NCI-H748 (cell line): Measurements from ENCODE around the gene RGS17.
"Not testable (repeated sequence)": the region's sequence is repeated elsewhere in the genome, so short reads cannot be mapped to it uniquely, and the experiment has no call there.

Experiments used
- DNase-seq: peaks from one replicate; lab custom pipeline; 2025; ENCODE audit not compliant: unreplicated experiment; lab: John Stamatoyannopoulos, UW

The RGS17 gene

GRCh38 chr6:153043719-153044118 lies 87.4 kb downstream of the RGS17 start:
- DNase-seq = peak; percentile 94

GRCh38 chr6:153038378-153039057 lies 92.6 kb downstream of the RGS17 start:
- DNase-seq = no peak

DNA sequence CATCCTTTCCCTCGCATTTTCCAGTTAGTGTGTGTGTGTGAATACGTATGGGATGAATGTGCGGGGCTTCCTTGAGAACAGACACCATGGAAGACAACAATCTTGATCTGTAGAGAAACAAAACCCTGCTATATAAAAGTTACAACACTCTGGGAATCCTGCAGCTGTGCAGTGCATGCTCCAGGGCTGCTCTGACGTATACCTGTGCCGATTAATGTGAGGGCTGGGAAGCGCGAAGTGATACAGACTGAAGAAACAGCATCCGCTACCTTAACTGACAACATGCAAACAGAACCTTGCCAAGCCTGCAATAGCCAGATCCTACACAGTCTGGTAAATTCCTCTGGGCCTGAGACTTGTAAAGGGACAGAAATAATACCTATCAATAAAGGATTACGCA lies 96.9 kb downstream of the RGS17 start:
- no peak for DNase-seq

DNA sequence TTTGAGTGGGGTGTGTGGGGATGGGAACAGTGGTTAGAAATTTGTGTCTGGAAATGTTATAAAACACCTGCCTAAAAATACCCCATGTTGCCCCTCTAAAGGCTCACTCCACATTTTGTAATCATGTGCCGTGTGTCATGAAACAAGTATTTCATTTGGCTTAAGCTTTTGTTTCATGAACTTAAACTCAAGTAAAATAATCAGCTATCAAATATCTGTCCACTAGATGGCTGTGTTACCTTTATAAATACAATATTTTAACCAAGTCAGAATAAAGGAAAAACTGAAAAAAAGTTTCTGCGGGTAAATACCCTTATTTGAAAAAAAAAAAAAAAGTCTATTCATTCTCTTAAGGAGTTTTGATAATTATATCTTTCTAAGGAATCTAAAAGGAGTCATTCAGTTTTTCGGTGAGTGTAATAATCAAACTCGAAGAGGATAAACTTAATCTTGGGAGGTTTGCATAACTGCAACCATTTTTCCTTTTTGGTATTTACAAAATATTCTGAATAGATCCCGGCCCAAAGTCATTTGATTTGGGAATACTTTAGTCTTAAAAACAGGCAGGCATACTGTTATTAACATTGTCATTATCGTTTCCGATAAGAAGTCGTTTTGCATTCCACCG lies 98.7 kb downstream of the RGS17 start:
- peak; percentile 44 for DNase-seq

DNA sequence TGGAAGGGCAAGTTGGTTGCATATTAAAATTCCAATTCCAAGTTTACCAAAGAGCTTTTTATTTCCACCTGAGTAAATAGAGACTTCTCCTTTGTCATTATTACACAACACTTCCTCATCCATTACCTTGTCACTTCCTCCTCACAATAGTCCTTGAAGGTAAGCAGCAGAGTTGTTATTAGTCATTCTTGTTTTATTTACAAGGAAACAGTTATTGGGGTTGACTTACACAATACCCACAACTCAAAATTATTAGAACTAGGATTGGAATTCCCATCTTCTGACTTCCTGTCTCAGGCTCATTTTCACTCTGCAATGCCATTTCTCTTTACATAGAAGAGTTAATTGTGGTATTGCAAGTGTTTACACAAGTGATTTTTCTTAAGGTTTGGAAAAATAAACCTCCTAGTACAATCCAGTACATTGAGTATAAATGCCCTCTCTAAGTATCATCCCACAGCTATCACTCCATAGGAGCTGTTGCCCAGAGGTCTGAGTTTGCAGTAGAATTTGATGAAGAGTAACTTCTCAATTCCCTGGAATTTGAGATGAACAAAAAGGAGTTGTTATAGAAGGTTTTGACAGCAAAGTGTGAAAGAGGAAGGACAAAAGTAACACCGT lies 99.6 kb downstream of the RGS17 start:
- no peak for DNase-seq

DNA sequence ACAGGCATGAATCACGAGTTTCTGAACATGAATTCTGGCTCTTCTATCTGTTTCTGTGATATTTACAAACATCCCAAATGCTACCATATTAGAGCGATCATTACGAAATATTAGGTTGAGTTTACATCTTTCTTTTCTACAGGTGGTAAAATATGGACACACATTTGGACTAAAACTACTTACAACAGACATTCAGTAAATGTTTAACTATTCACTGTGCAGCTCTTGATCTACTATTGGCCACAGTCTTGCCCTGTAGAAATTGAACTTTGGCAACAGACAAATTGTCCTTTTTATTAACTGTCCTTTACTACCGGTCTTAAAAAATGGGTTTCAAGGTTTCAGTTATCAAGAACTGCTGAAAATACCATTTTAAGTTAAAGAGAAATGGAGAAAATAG lies 102.1 kb downstream of the RGS17 start:
- no peak for DNase-seq

DNA sequence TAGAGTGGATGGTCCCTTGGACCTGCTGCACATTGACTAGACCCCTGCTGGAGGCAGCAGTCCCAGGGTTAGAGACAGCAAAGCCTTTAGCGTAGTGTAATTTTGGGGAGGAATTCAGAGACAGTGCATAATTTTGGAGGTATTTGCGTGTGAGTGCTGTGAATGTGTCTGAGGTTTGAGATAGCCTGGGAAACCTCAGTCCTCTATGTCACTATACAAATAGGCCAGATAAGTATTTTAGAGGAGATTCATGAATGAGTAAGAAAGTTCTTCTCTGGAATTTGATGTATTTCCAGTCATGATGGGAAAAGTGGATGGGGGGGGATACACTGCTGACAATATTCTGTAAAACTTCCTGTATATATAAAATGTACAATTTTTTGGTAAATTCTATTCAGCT lies 102.8 kb downstream of the RGS17 start:
- DNase-seq = no peak

DNA sequence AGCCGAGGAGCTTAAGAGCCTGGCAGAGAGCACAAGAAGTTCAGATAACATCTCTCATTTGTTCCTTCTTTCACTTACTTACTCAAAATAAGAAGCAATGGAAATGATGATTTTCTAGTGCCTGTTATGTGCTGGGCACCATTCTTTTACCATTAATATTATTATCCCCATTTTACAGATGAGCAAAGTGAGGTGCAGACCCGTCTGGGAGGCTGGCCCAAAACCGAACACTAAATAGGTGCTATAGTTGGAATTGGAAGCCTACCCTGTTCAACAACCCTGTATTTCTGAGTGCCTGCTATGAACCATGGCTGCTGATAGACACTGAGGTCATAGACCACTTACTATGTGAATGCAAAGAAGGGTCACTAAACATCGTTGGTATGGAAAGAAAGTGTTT lies 103.6 kb downstream of the RGS17 start:
- DNase-seq = no peak

DNA sequence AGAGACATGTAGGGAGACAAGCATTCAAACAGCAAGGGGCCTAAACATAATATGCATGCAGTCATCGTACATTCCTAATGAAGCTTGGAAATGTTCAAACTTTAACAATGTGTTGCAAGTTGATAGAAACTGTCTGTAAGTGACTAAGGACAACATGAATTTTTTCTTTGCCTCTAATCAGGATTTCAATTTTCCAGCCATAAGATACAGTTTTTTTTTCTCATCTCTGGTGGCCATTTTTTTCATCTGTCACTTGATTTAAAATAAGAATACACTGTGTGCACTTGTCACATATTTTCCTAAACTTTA lies 106.4 kb downstream of the RGS17 start:
- no peak for DNase-seq

GRCh38 chr6:153023977-153024708 lies 106.9 kb downstream of the RGS17 start:
- peak; percentile 70 for DNase-seq

DNA sequence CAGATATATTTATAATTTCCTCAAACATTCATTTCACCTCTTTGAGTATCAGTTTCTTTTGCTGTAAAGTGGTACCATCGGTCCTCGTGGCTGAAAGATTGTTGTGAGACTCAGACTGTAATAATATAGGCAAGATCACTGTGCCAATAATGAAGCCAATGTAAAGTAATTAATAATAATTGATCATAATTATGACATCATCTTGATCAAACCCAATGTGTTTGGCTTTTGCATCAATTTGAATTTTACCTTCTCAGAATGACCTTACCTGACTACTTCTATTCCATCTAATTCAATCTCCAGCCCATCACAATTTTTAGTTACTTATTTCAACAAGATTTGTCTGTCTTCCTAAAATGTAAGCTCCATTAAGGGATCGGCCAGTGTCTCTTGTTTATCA lies 112.7 kb downstream of the RGS17 start:
- no peak for DNase-seq

- no peak for DNase-seq
These were observed 114.2 kb downstream of the RGS17 start for GRCh38 chr6:153016846-153017245.

DNA sequence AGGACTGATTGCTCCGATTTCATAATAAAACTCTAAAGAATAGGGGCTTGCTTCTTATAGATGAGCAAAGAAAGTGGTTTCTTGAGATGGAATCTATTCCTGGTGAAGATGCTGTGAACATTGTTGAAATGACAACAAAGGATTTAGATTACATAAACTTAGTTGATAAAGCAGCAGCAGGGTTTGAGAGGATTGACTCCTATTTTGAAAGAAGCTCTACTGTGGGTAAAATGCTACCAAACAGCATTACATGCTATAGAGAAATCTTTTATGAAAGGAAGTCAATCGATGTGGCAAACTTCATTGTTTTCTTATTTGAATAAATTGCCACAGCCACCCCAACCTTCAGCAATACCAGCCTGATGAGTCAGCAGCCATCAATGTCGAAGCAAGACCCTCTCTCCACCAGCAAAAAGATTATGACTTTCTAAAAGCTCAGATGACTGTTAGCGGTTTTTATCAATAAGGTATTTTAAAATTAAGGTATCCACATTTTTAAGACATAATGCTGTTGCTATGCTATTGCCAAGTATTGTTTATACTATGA lies 115.9 kb downstream of the RGS17 start:
- no peak for DNase-seq

DNA sequence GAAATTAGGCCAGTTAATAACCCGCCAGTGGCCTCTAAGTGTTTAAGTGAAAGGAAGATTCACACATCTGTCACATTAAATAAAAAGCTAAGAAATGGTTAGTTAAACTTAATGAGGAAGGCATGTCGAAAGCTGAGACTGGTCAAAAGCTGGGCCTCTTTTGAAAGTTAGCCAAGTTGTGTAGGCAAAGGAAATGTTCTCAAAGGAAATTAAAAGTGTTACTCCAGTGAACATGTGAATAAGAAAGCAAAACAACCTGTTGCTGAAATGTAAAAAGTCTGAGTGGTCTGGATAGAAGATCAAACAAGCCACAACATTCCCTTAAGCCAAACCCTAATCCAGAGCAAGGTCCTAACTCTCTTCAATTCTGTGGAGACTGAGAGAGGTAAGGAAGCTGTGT lies 117.6 kb downstream of the RGS17 start:
- DNase-seq = no peak

DNA sequence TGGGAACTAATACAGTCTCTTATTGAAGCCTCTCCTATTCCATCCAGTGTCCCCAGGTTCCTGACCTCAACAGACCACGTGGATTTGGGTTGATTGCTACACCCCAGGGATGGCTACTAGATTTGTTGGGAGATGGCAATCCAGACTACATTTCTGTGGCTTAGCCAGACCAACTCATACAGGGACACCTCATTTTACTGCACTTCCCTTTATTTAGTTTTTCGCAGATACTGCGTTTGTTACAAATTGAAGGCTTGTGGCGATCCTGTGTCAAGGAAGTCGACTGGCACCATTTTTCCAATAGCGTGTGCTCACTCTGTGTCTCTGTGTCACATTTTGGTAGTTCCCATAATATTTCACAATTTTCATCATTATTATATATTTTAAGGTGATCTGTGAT lies 118.2 kb downstream of the RGS17 start:
- DNase-seq = no peak

GRCh38 chr6:153003366-153003690 lies 127.8 kb downstream of the RGS17 start:
- DNase-seq = peak; percentile 57

- peak; percentile 98 for DNase-seq
These were observed 128.3 kb downstream of the RGS17 start, which contains the start of gene MTRF1L for GRCh38 chr6:153002613-153003365. MTRF1L (minus strand) TSS chr6:153002709; CDS start chr6:153002685, 24 bp downstream.

DNA sequence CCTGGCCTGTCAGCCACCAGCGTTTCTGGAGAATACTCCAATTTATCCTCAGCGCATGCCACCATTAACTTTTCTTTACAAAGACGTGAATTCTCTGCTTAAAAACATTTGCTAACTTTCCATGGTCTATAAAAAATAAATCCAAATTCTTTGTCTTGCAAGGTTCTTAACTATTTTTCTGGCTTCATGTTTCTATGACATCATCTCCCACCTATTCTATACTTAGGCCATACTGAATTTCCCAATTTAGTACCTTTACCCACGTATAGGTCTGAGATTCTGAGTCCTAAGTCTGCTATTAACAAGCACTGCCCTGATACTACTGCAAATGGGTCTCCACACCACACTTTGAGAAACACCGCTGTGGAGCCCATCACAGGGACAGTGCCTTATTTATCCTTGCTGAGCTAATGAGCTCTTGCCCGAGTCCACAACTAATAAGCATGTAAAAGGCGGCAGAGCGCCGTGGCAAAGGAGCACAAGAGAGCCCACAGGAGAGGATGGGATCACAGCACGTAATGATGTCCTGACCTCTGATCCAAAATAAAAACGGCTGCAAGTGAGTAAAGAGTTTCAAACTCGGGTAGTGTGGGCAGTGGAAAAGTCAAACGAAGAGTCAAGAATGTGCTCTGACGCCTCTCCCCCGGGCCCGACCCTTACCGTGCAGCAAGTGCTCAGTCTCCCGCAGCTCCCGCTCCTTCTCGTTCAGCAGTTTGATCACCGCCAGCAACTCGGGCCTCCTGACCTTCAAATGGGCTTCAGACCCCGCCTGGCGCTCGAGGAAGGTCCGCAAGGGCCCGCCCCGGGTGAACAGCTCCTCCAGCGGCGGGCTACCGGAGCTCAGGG lies 129.1 kb downstream of the RGS17 start:
- DNase-seq = peak; percentile 58

DNA sequence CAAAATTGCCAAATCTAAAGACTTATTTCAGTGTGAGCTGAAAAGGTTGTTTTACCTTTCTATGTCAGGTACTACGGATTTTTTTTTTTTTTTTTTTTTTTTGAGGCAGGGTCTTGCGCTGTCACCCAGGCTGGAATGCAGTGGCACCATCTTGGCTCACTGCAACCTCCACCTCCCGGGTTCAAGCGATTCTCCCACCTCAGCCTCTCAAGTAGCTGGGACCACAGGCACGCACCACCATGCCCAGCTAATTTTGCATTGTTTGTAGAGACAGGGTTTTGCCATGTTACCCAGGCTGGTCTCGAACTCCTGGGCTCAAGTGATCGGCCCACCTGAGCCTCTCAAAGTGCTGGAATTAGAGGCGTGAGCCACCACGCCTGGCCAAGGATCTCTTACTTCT lies 130.3 kb downstream of the RGS17 start:
- not testable (repeated sequence) for DNase-seq

- DNase-seq = no peak
These were observed 130.8 kb downstream of the RGS17 start for GRCh38 chr6:153000243-153000642.
